ENCODE measurements around the gene IL36RN.

Gene IL36RN

DNA sequence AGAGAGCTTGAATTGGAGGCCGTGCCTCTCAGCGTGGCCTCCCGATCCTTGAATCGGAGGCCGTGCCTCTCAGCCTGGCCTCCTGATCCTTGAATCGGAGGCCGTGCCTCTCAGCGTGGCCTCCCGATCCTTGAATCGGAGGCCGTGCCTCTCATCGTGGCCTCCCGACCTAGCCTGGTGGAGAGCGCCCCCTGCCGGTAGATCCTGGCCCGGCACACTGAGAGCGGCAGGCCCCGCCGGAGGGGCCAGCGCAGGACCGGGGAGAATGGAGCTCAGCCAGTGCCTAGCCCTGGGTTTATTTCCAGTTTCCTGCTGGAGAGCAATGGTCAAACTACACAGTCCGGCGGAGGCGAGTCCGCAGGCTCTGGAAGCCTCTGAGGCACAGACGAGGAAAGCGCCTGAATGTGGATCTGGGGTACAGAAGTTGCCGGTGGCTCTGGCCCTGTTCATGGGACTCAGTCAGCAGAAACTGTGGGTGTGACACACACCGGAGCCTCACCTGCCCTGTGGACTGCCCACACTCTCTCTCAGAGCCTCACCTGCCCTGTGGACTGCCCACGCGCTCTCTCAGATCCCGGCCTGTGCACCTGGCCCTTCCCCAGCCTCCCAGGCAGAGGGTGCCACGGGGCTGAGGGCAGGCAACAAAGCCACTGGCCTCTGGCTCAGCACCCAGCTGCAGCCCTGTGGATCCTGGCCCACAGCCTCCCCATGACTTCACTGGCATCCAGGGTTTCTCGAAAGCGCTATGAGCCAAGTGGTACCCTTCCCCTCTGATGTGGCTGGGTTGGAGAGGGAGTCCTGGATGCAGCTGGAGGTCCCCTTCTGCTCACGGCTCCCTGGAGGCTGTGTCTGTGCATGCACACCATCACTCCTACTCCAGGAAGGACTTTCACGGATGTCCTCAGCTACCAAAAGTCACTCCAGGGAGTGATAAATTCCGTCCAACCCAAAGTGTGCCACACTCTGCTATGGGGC is 7.8 kb upstream of the IL36RN start:
- DNase-seq (ENCODE audit: low spot score), result no peak

DNA sequence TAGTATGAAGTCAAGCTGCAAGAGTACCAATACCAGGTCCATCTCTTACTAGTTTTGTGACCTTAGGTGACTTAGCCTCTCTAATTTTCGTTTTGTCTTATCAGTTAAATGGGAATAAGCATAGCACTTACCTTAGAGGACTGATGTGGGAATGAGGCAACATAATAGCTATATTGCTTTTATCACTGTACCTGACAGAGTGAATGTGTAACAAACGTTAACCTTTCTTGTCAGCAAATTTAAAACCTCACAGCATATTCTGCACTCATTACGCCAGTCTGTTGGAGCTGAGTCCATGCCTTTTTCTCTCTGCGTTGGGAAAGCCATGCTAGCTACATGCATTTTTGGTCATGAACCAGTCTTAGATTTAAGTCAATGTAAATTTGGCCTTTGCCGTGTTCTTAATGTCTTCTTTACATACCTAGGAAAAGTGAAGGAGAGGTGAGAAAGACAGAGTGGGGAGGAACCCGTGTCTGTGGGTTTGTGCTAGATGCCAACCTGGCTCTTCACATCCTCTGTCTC is 6.5 kb upstream of the IL36RN start, which contains the start of gene IL36B:
IL36B (minus strand) TSS at position 472 of the 522 bp plus-strand sequence.
- DNase-seq (ENCODE audit: low spot score), result no peak

GRCh38 chr2:113053666-113054065 is 5.3 kb upstream of the IL36RN start:
- DNase-seq (ENCODE audit: low spot score), result no peak

DNA sequence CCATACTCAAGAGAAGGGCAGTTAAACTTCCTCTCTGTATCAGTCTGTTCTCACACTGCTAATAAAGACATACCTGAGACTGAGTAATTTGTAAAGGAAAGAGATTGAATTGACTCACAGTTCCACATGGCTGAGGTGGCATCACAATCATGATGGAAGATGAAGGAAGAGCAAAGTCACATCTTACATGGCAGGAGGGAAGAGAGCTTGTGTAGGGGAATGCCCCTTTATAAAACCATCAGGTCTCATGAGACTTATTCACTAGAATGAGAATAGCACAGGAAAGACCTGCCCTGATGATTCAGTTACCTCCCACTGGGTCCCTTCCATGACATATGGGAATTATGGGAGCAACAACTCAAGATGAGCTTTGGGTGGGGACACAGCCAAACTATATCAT is 4.9 kb upstream of the IL36RN start:
- no peak for DNase-seq (ENCODE audit: low spot score)

GRCh38 chr2:113056521-113056920 is 2.5 kb upstream of the IL36RN start:
- no peak for DNase-seq (ENCODE audit: low spot score)

GRCh38 chr2:113057117-113057516 is 1.9 kb upstream of the IL36RN start:
- DNase-seq (ENCODE audit: low spot score), result no peak

- DNase-seq (ENCODE audit: low spot score), result no peak
Measured at GRCh38 chr2:113058411-113058994, 495 bp upstream of the IL36RN start.

GRCh38 chr2:113060396-113060795 is 1.4 kb downstream of the IL36RN start:
- DNase-seq (ENCODE audit: low spot score), result no peak

- no peak for DNase-seq (ENCODE audit: low spot score)
Measured at GRCh38 chr2:113060796-113061195, 1.8 kb downstream of the IL36RN start.

GRCh38 chr2:113061241-113061640 is 2.2 kb downstream of the IL36RN start:
- DNase-seq (ENCODE audit: low spot score), result no peak

- DNase-seq (ENCODE audit: low spot score), result no peak
Measured at GRCh38 chr2:113061896-113062770, 3.1 kb downstream of the IL36RN start.

DNA sequence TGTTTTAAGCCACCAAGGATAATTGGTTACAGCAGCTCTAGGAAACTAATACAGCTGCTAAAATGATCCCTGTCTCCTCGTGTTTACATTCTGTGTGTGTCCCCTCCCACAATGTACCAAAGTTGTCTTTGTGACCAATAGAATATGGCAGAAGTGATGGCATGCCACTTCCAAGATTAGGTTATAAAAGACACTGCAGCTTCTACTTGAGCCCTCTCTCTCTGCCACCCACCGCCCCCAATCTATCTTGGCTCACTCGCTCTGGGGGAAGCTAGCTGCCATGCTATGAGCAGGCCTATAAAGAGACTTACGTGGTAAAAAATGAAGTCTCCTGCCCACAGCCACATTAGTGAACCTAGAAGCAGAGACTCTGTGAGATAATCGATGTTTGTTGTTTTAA is 5.3 kb downstream of the IL36RN start:
- no peak for DNase-seq (ENCODE audit: low spot score)

DNA sequence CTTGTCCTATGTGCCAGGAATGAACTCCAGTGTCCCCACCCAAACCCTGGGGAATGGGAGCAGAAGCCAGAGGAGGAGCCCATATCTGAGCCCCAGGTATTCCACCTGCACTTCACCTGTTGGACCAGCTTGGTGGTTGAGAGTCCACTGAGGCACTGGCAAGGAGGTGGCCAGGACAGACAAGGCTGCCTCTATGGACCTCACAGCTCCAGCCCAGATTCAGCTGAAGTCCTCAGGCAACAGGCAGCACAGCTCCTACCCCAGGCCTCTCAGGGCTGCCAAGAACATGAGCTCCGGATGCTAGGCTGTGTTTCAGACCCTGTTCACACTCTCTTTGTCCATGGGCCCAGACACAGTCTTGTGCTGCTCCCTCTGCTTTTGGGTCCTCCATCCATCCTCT is 5.9 kb downstream of the IL36RN start:
- no peak for DNase-seq (ENCODE audit: low spot score)

- DNase-seq (ENCODE audit: low spot score), result no peak
Measured at GRCh38 chr2:113067681-113068080, 8.7 kb downstream of the IL36RN start, which contains the start of gene IL1F10. IL1F10 (plus strand) TSS chr2:113067970; CDS start chr2:113072739, 4,769 bp downstream.

DNA sequence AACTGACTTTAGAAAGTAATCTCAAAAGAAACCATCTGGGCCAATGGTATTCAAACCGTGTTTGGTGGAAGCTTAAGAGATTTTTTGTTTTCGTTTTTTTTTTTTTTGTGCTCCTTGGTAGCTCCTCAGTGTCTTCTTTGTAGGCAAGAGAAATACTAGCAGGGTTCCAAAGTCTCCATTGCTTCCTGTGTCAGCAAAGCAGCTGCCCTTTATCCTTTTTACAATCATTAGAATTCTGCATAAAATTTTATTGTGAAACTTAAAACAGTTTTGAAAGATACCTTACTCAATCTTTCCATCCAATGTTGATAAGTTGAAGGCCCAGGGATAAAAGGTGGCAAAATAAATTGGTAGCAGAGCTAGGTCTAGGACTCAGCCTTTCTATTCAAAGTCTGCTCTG is 9.3 kb downstream of the IL36RN start:
- DNase-seq (ENCODE audit: low spot score), result no peak

DNA sequence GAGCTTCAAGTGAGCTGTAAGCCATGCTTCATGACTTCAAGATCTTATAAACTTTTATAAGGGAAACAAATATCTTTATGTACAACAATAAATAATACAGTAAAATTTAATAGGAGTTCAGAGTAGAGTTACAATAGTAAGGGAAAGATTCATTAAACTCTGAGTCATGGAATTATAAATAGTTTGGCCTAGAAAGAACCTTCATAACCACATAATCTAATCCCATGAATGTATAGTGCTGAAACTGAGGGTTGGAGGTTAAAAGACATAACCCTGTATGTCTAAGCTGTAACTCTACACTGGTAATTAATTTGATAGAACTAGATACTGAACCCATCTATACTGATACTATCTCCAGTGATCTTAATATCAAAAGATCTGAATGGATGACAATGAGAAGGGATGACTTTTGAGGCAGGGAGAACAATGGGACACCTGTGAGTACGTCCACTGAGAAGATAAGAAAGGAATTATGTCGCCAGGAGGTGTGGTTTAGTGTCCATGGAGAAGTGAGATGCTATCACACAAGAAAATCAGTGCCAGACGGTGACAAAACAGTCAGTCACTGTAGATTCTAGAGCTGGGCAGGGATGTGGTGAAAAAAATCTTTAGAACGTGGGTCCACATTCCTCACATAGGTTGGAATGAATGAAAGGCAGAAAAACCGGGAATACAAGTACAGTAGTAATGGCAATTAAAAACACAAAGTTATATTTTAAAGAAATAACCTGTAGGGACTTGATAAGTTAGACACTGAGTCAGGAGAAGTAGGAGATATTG is 9.9 kb downstream of the IL36RN start:
- no peak for DNase-seq (ENCODE audit: low spot score)

GRCh38 chr2:113069676-113070605 is 10.9 kb downstream of the IL36RN start:
- no peak for DNase-seq (ENCODE audit: low spot score)

- no peak for DNase-seq (ENCODE audit: low spot score)
Measured at GRCh38 chr2:113070606-113070975, 11.6 kb downstream of the IL36RN start.

GRCh38 chr2:113072584-113072983 is 13.6 kb downstream of the IL36RN start:
- DNase-seq (ENCODE audit: low spot score), result no peak

GRCh38 chr2:113073325-113073834 is 14.4 kb downstream of the IL36RN start:
- DNase-seq (ENCODE audit: low spot score), result no peak
